NCI-H1436 (cell line): ENCODE results near the gene DCAF15.
"Not testable (repeated sequence)": the region's sequence is repeated elsewhere in the genome, so short reads cannot be mapped to it uniquely, and the experiment has no call there.

ENCODE experiments used
- DNase-seq: peaks from one replicate; lab custom pipeline; 2025; lab: John Stamatoyannopoulos, UW

DCAF15 gene

GRCh38 chr19:13959962-13960862, 7.9 kb downstream of the DCAF15 start:
- no peak for DNase-seq

GRCh38 chr19:13960863-13961784, 8.8 kb downstream of the DCAF15 start:
- no peak for DNase-seq

GRCh38 chr19:13961826-13962698, 9.8 kb downstream of the DCAF15 start:
- no peak for DNase-seq

- DNase-seq = no peak
These were observed 10.6 kb downstream of the DCAF15 start for GRCh38 chr19:13962699-13963602.

GRCh38 chr19:13963603-13964105, 11.3 kb downstream of the DCAF15 start:
- no peak for DNase-seq

- no peak for DNase-seq
These were observed 12.5 kb downstream of the DCAF15 start for GRCh38 chr19:13964776-13965175.

GRCh38 chr19:13965377-13965896, 13.1 kb downstream of the DCAF15 start:
- no peak for DNase-seq

GRCh38 chr19:13965926-13966683, 13.8 kb downstream of the DCAF15 start:
- DNase-seq = no peak

- no peak for DNase-seq
These were observed 14.4 kb downstream of the DCAF15 start for GRCh38 chr19:13966684-13967128.

GRCh38 chr19:13967206-13967605, 14.9 kb downstream of the DCAF15 start:
- DNase-seq = not testable (repeated sequence)

- DNase-seq = no peak
These were observed 16.1 kb downstream of the DCAF15 start for GRCh38 chr19:13968383-13968935.

- DNase-seq = no peak
These were observed 16.7 kb downstream of the DCAF15 start for GRCh38 chr19:13968999-13969398.

GRCh38 chr19:13969897-13970296, 17.6 kb downstream of the DCAF15 start:
- DNase-seq = no peak

GRCh38 chr19:13971868-13972267, 19.6 kb downstream of the DCAF15 start:
- DNase-seq = not testable (repeated sequence)

- DNase-seq = no peak
These were observed 20.3 kb downstream of the DCAF15 start for GRCh38 chr19:13972368-13973155.

GRCh38 chr19:13973479-13973878, 21.2 kb downstream of the DCAF15 start:
- DNase-seq = not testable (repeated sequence)

GRCh38 chr19:13974073-13974472, 21.8 kb downstream of the DCAF15 start:
- DNase-seq = peak; percentile 90

- DNase-seq = no peak
These were observed 23.6 kb downstream of the DCAF15 start for GRCh38 chr19:13975870-13976269.
